H1 (cell line): ENCODE data around the gene RAB3A. TPM values are rescaled to one million over a fixed set of nuclear protein-coding genes. Genes with fewer than 3 reads are reported as not detected.
A peak's percentile ranks its signal among the peaks of the same experiment; 100 is the strongest.

Experiments used
- CTCF ChIA-PET: fragments of 300-600 bp; sonication (Branson Sonifier 250); formaldehyde crosslinking; loops from one replicate; lab custom pipeline; 2021; ENCODE audit not compliant: partially characterized antibody; lab: Charles Lee
- POLR2A ChIA-PET: fragments of 300-600 bp; sonication (Branson Sonifier 250); formaldehyde crosslinking; loops from one replicate; lab custom pipeline; 2021; ENCODE audit warnings: inconsistent platforms; ENCODE audit not compliant: partially characterized antibody; lab: Charles Lee
- DNase-seq, 2 experiments: peaks; one replicate each; pipeline versions ENCODE4 v3.0.0 to v3.0.0-alpha.2; 2010 to 2022; ENCODE audit warnings: low spot score in 2 of 2, low read depth in 1 of 2, mixed read lengths in 1 of 2
- FAIRE-seq: peaks from 2 replicates; lab custom pipeline; 2011; peaks lifted over from hg19 to GRCh38; lab: Jason Lieb, UNC
- H2AFZ ChIP-seq: 2 replicates; pipeline ENCODE4 v1.8.1; 2012; ENCODE audit warnings: low read length, inconsistent platforms
- H2AK5ac ChIP-seq: 2 replicates; pipeline ENCODE4 v1.6.1; 2013; ENCODE audit warnings: low read depth, low read length
- H2BK120ac ChIP-seq: replicated peaks from 2 replicates; pipeline ENCODE3; 2013; ENCODE audit warnings: low read depth, low read length, inconsistent platforms
- H2BK12ac ChIP-seq: 2 replicates; pipeline ENCODE4 v1.6.1; 2013; ENCODE audit warnings: low read depth, low read length
- H2BK15ac ChIP-seq: 2 replicates; pipeline ENCODE4 v1.6.1; 2013; ENCODE audit warnings: low read length
- H2BK20ac ChIP-seq: 2 replicates; pipeline ENCODE4 v1.6.1; 2013; ENCODE audit warnings: low read length
- H2BK5ac ChIP-seq: 2 replicates; pipeline ENCODE4 v1.6.1; 2013; ENCODE audit warnings: low read depth, low read length
- H3K14ac ChIP-seq: 2 replicates; pipeline ENCODE4 v1.6.1; 2013; ENCODE audit warnings: inconsistent platforms; ENCODE audit not compliant: insufficient read length
- H3K18ac ChIP-seq: 2 replicates; pipeline ENCODE4 v1.6.1; 2013; ENCODE audit warnings: low read length; ENCODE audit errors: extremely low read depth
- H3K23ac ChIP-seq: 2 replicates; pipeline ENCODE4 v1.6.1; 2013; ENCODE audit warnings: inconsistent platforms; ENCODE audit not compliant: insufficient read length
- H3K23me2 ChIP-seq: 2 replicates; pipeline ENCODE4 v1.6.1; 2013; ENCODE audit warnings: low read depth, low read length
- H3K27ac ChIP-seq: 2 replicates; pipeline ENCODE4 v1.6.1; 2011; ENCODE audit warnings: low read depth, low read length, inconsistent platforms
- H3K27me3 ChIP-seq, 4 experiments: replicated peaks in 1 of 4; 1 replicate in 1 of 4; 2 replicates in 3 of 4; pipeline versions ENCODE4 v1.6.1 to v1.8.1; 2011 to 2013; ENCODE audit warnings: low read length in 3 of 4, mild to moderate bottlenecking in 3 of 4, inconsistent platforms in 2 of 4, mixed read lengths in 2 of 4, moderate library complexity in 1 of 4; ENCODE audit not compliant: control insufficient read depth in 3 of 4, insufficient read depth in 3 of 4; ENCODE audit errors: extremely low read depth in 1 of 4
- H3K36me3 ChIP-seq, 4 experiments: 2 replicates each; pipeline versions ENCODE4 v1.6.1 to v1.8.1; 2011 to 2013; ENCODE audit warnings: mild to moderate bottlenecking in 4 of 4, low read length in 3 of 4, moderate library complexity in 2 of 4, control low read depth in 1 of 4, inconsistent platforms in 1 of 4; ENCODE audit not compliant: insufficient read depth in 4 of 4, control insufficient read depth in 2 of 4
- H3K4ac ChIP-seq: replicated peaks from 2 replicates; pipeline ENCODE3; 2013; ENCODE audit warnings: low read length, low read depth, mixed read lengths, inconsistent platforms; ENCODE audit not compliant: insufficient read length
- H3K4me1 ChIP-seq, 4 experiments: replicated peaks in 1 of 4; 1 replicate in 1 of 4; 2 replicates in 3 of 4; pipeline versions ENCODE4 v1.6.1 to v1.8.1; 2011 to 2013; ENCODE audit warnings: low read length in 3 of 4, inconsistent platforms in 2 of 4, mixed read lengths in 1 of 4; ENCODE audit not compliant: insufficient read depth in 4 of 4, control insufficient read depth in 3 of 4
- H3K4me2 ChIP-seq, 2 experiments: 2 replicates each; pipeline versions ENCODE4 v1.6.1 to v1.8.1; 2011 to 2013; ENCODE audit warnings: low read depth in 2 of 2, low read length in 2 of 2, control low read depth in 1 of 2, inconsistent platforms in 1 of 2, mild to moderate bottlenecking in 1 of 2; ENCODE audit not compliant: insufficient read depth in 1 of 2
- H3K4me3 ChIP-seq, 4 experiments: fragments of 200-600, 300-600 bp in 1 of 4; sonication (generic), shearing (Covaris generic), sonication (Bioruptor Twin) in 1 of 4; 2 replicates each; pipeline versions ENCODE4 v1.5.1 to v1.8.1; 2011 to 2016; ENCODE audit warnings: low read length in 4 of 4, low read depth in 3 of 4, control low read depth in 2 of 4, inconsistent platforms in 2 of 4, mild to moderate bottlenecking in 2 of 4, mixed read lengths in 1 of 4, moderate library complexity in 1 of 4; ENCODE audit not compliant: insufficient read depth in 2 of 4; ENCODE audit errors: extremely low read depth in 1 of 4
- H3K56ac ChIP-seq: replicated peaks from 2 replicates; pipeline ENCODE3; 2013; ENCODE audit warnings: low read depth, mild to moderate bottlenecking, mixed read lengths, low read length, inconsistent platforms; ENCODE audit not compliant: insufficient read length
- H3K79me1 ChIP-seq: 2 replicates; pipeline ENCODE4 v1.6.1; 2013; ENCODE audit warnings: low read depth, low read length, control low read depth
- H3K79me2 ChIP-seq, 2 experiments: 2 replicates each; pipeline versions ENCODE4 v1.6.1 to v1.8.1; 2012 to 2013; ENCODE audit warnings: low read length in 2 of 2, mild to moderate bottlenecking in 2 of 2, inconsistent platforms in 1 of 2; ENCODE audit not compliant: insufficient read depth in 2 of 2, control insufficient read depth in 1 of 2
- H3K9ac ChIP-seq, 4 experiments: replicated peaks in 1 of 4; 1 replicate in 1 of 4; 2 replicates in 3 of 4; pipeline versions ENCODE4 v1.6.1 to v1.8.1; 2011 to 2013; ENCODE audit warnings: low read depth in 3 of 4, low read length in 3 of 4, control low read depth in 2 of 4, mild to moderate bottlenecking in 2 of 4, moderate library complexity in 2 of 4, inconsistent platforms in 1 of 4; ENCODE audit errors: extremely low read depth in 1 of 4
- H3K9me3 ChIP-seq, 2 experiments: 2 replicates each; pipeline versions ENCODE4 v1.6.1 to v1.8.1; 2012 to 2013; ENCODE audit warnings: mild to moderate bottlenecking in 2 of 2, moderate library complexity in 2 of 2, control low read depth in 1 of 2, inconsistent platforms in 1 of 2, low read depth in 1 of 2, low read length in 1 of 2, mixed read lengths in 1 of 2; ENCODE audit not compliant: insufficient read depth in 2 of 2
- H4K20me1 ChIP-seq, 2 experiments: replicated peaks in 1 of 2; 2 replicates each; pipeline versions ENCODE3 to v1.8.1; 2011 to 2013; ENCODE audit warnings: inconsistent platforms in 2 of 2, low read length in 2 of 2, mild to moderate bottlenecking in 1 of 2; ENCODE audit not compliant: insufficient read depth in 2 of 2, control insufficient read depth in 1 of 2
- H4K5ac ChIP-seq: 2 replicates; pipeline ENCODE4 v1.6.1; 2013; ENCODE audit warnings: low read length, low read depth, mixed read lengths, inconsistent platforms; ENCODE audit not compliant: insufficient read length
- H4K8ac ChIP-seq: 2 replicates; pipeline ENCODE4 v1.8.0; 2013; ENCODE audit warnings: mild to moderate bottlenecking, moderate library complexity, low read length, inconsistent platforms; ENCODE audit not compliant: insufficient read depth; ENCODE audit errors: extremely low read depth
- H4K91ac ChIP-seq: replicated peaks from 2 replicates; pipeline ENCODE3; 2013; ENCODE audit warnings: low read length, mixed read lengths, inconsistent platforms; ENCODE audit not compliant: insufficient read length
- BCL11A ChIP-seq, 2 experiments: IDR thresholded peaks; one replicate each; pipeline ENCODE4 v1.6.1; 2011; ENCODE audit warnings: low read depth in 2 of 2, low read length in 2 of 2, mild to moderate bottlenecking in 2 of 2
- BRCA1 ChIP-seq: IDR thresholded peaks from 2 replicates; pipeline ENCODE4 v1.6.1; 2012; ENCODE audit warnings: low read depth, low read length, improper control_type of control experiment
- CHD1 ChIP-seq: IDR thresholded peaks from 2 replicates; pipeline ENCODE4 v1.6.1; 2012; ENCODE audit warnings: low read depth, low read length, improper control_type of control experiment
- EP300 ChIP-seq, 2 experiments: IDR thresholded peaks; 1 replicate in 1 of 2; 2 replicates in 1 of 2; pipeline ENCODE4 v1.6.1; 2011 to 2012; ENCODE audit warnings: low read depth in 2 of 2, low read length in 2 of 2, mild to moderate bottlenecking in 2 of 2, borderline replicate concordance in 1 of 2, inconsistent platforms in 1 of 2, moderate library complexity in 1 of 2
- EZH2 ChIP-seq: fragments of 200-600 bp; sonication (generic); IDR thresholded peaks from 2 replicates; pipeline ENCODE4 v1.7.1; 2012; ENCODE audit warnings: low read depth, mild to moderate bottlenecking, moderate library complexity, low read length, inconsistent platforms; ENCODE audit not compliant: severe bottlenecking
- HDAC2 ChIP-seq, 2 experiments: fragments of 300-600 bp in 1 of 2; sonication (generic) in 1 of 2; IDR thresholded peaks; 2 replicates each; pipeline ENCODE4 v1.6.1; 2011 to 2012; ENCODE audit warnings: low read depth in 2 of 2, low read length in 2 of 2, mild to moderate bottlenecking in 2 of 2, moderate library complexity in 2 of 2, borderline replicate concordance in 1 of 2, inconsistent platforms in 1 of 2
- JUN ChIP-seq: IDR thresholded peaks from 2 replicates; pipeline ENCODE4 v1.6.1; 2011; ENCODE audit warnings: low read depth, mild to moderate bottlenecking, improper control_type of control experiment, low read length
- KDM1A ChIP-seq: fragments of 200-600, 300-600 bp; sonication (generic); IDR thresholded peaks from 2 replicates; pipeline ENCODE4 v1.7.1; 2016; ENCODE audit warnings: mild to moderate bottlenecking, low read length, borderline replicate concordance
- SP1 ChIP-seq: IDR thresholded peaks from 2 replicates; pipeline ENCODE4 v1.6.1; 2011; ENCODE audit warnings: low read depth, low read length
- TAF1 ChIP-seq: IDR thresholded peaks from 2 replicates; pipeline ENCODE4 v1.6.1; 2011; ENCODE audit warnings: mild to moderate bottlenecking, low read depth, low read length
- WGBS, 2 experiments: shearing (Covaris generic) in 1 of 2; methylation state at CpG; one replicate each; pipeline versions ENCODE4 v1.1.6 to v1.1.7; 2013 to 2015; ENCODE audit warnings: low lambda C conversion rate in 2 of 2, mixed read lengths in 2 of 2, inconsistent platforms in 1 of 2, low coverage in 1 of 2, missing lambda C conversion rate in 1 of 2; ENCODE audit not compliant: insufficient replicate concordance in 2 of 2, insufficient coverage in 1 of 2, insufficient read length in 1 of 2; ENCODE audit errors: extremely low coverage in 1 of 2, missing lambda C conversion rate in 1 of 2; 5-methylcytosine and 5-hydroxymethylcytosine counted together
- polyA plus RNA-seq, 7 experiments: library from polyadenylated mRNA; depleted of rRNA in 3 of 7; stranded (reverse) in 5 of 7; unstranded in 2 of 7; fragments of >200 nt in 5 of 7; fragments of 200-250 nt in 2 of 7; gene quantifications; 1 replicate in 5 of 7; 2 replicates in 1 of 7; 4 replicates in 1 of 7; pipeline versions ENCODE4 v1.2.1 to v1.2.3, GENCODE V29; 2011 to 2013; ENCODE audit warnings: missing spikeins in 2 of 7, mixed read lengths in 2 of 7
- total RNA-seq: library from RNA; stranded (reverse); fragmentation: NEBNext Ultra II Directional; extraction: Animal tissue kit (Norgen Biotek cat#: 25700); gene quantifications from 2 replicates; pipeline ENCODE4 v1.2.1, GENCODE V29; 2021
- TF ChIP-seq, protein P1 (sequence below): IDR thresholded peaks from 2 replicates; pipeline ENCODE4 v1.6.1; 2012; ENCODE audit warnings: inconsistent platforms

Gene RAB3A
- total and polyA plus RNA-seq, 2 of the 8 experiments (the other 6 are each of a cell fraction or from before 2014, with no cell fraction given): 13.6 to 14.2 TPM

DNA sequence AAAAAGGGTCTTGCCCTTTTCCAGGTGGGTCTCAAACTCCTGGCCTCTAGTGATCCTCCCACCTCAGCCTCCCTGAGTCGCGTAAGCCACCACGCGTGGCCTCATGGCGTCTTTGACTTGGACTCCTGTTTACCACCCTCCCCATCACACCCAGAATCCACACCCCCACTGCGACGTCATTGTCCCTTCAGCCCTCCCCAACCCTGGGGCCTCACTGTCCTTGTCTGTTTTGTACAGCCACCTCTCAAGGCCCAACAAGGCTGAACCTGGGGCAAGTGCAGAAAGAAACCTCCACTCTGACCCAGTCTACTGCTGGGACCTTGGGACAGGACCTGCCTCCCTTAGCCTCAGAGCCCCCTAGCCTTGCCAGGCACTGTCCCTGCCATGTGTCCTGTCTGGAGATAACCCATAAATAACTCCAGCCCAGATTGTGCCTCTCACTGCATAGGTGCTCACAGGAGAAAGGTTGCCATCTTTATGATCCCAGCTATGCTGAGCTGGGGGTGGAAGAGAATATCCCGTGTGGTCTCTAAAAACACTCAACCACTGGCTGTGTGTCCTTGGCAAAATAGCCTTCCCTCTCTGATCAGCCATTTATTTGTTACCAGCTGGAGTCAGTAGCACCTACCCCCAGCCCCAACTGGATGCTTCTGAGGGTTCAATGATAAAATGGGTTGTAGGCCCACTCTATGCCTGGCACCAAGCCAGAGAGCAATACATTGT, 32.1 kb downstream of the RAB3A start:
- Histone ChIP-seq H3K14ac (no peak overlapping the region), H4K8ac (no peak overlapping the region), H4K91ac (no peak overlapping the region), H3K23me2 (peaks cover 6% of the 10 kb centered on the region; the same call in 1 of the 2 replicates), H2BK15ac (no peak overlapping the region), H3K4ac (no peak overlapping the region), H3K79me1 (no peaks in the 10 kb centered on the region), H2AK5ac (0 out of 2 replicates have a peak overlapping the region, but pooled peaks have one; percentile 41), H2BK120ac (no peak overlapping the region), H3K36me3 (peaks cover 4 to 17% (median 7%) of the 10 kb centered on the region in 4 experiments; a peak in 6 of 8 replicates), H3K18ac (no peak overlapping the region), H3K56ac (no peak overlapping the region), H2AFZ (no peak overlapping the region), H3K4me3 (no peak overlapping the region), H2BK12ac (no peak overlapping the region), H2BK5ac (no peak overlapping the region), H3K9ac (no peak overlapping the region), H3K9me3 (no peaks in the 10 kb centered on the region), H3K79me2 (no peaks in the 10 kb centered on the region), H2BK20ac (no peak overlapping the region), H3K27ac (no peak overlapping the region), H4K20me1 (no peaks in the 10 kb centered on the region), H4K5ac (no peak overlapping the region), H3K4me1 (peaks cover 0 to 5% (median 2%) of the 10 kb centered on the region in 4 experiments; a peak in 2 of 7 replicates), H3K27me3 (peaks cover 0 to 17% (median 7%) of the 10 kb centered on the region in 4 experiments; a peak in 5 of 7 replicates), H3K4me2 (no peak overlapping the region), H3K23ac (no peak overlapping the region)
- no peak for FAIRE-seq
- 90% methylated on average over 8 of the region's 8 CpGs; no CpG with 5 or more reads in 1 of the 2 experiments for WGBS, 2 experiments
- DNase-seq: no peak
- CTCF ChIA-PET: interaction anchor here (0.7 to 2.0 kb wide), 7 partner anchors 8 to 1076 kb away, joined by 3 to 10 read pairs (median 4); no protein-coding TSS in a partner anchor
- POLR2A ChIA-PET: interaction anchor here (1.0 to 1.8 kb wide), 5 partner anchors 10 to 110 kb away, joined by 3 to 7 read pairs (median 5); partner anchors contain the start of gene JUND
- TF ChIP-seq KDM1A (no peak), EZH2 (no peak), EP300 (IDR thresholded peaks at IDR 0.05; ENCODE audit: borderline replicate concordance in 1 of 2, low read depth in 2 of 2, low read length in 2 of 2) (no peak), BCL11A (IDR thresholded peaks at IDR 0.05; ENCODE audit: low read depth in 2 of 2, low read length in 2 of 2) (no peak), JUN (no peak), HDAC2 (IDR thresholded peaks at IDR 0.05; ENCODE audit: borderline replicate concordance in 1 of 2, low read depth in 2 of 2, low read length in 2 of 2) (no peak), BRCA1 (no peak), TAF1 (no peak), SP1 (no peak), CHD1 (no peak)
- TF ChIP-seq, protein P1, sequence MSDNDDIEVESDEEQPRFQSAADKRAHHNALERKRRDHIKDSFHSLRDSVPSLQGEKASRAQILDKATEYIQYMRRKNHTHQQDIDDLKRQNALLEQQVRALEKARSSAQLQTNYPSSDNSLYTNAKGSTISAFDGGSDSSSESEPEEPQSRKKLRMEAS: no peak
